ENCODE measurements around the gene CRTC1. TPM values are rescaled to one million over a fixed set of nuclear protein-coding genes. Genes with fewer than 3 reads are reported as not detected.

CRTC1 gene
- polyA plus RNA-seq, 6 donors from 2014 or later = 1.4 to 2.4 (median 1.4) TPM; not detected in 1

DNA sequence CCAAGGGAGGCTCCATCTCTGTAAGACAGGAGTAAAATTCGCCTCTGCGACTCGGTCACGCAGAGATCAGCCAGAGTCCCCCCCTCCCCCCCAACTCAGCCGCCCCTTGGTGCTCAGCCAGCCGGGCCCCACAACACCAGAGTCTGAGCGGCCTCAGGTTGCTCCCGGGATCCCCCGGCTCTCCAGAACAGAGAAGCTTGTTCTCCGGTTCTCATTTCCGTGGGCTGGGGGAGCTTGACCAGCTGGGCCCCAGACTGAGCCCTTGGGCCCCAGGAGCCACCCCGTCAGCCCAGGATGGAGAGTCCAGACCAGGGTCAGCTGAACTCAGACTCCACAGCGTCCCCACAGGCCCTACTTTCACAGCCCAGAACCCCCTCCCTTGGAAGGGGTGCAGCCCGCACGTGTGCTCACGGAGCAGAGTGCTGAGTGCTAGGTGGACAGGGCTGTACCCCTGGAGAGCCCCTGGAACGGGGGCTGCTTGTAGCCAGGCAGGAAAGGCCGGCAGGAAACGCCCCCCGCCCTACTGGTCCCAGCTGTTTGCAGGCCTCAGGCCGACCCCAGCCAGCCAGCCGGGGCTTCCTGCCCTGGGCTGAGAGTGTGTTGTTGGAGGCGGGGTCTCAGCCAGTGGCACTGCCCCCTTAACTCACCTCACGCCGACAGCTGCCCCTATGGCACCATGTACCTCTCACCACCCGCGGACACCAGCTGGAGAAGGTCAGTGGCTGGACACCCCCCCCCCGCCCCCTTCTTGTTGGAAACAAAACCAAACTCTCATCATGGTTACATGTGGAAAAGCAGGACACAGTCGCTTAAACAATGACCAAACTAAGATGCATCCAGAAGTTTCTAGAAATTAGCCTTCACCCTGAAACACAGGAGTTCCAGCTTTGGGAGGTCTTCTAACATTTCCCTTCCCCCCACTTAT, 63.2 kb downstream of the CRTC1 start:
- no peak for ATAC-seq (ENCODE audit: low read depth in 2 of 2)
- Mint-ChIP-seq H3K27ac (no peak overlapping the region), H3K9me3 (no peaks in the 10 kb centered on the region), H3K36me3 (peaks cover 0 to 8% of the 10 kb centered on the region in 2 donors), H3K4me1 (peaks cover 0 to 4% (median 0%) of the 10 kb centered on the region in 3 donors), H3K4me3 (no peak overlapping the region), H3K27me3 (no peaks in the 10 kb centered on the region)
- no peak for DNase-seq

GRCh38 chr19:18749362-18750231, 66.1 kb downstream of the CRTC1 start:
- Mint-ChIP-seq H3K4me3 (no peak overlapping the region), H3K9me3 (peaks cover 0 to 2% (median 0%) of the 10 kb centered on the region in 7 donors)

DNA sequence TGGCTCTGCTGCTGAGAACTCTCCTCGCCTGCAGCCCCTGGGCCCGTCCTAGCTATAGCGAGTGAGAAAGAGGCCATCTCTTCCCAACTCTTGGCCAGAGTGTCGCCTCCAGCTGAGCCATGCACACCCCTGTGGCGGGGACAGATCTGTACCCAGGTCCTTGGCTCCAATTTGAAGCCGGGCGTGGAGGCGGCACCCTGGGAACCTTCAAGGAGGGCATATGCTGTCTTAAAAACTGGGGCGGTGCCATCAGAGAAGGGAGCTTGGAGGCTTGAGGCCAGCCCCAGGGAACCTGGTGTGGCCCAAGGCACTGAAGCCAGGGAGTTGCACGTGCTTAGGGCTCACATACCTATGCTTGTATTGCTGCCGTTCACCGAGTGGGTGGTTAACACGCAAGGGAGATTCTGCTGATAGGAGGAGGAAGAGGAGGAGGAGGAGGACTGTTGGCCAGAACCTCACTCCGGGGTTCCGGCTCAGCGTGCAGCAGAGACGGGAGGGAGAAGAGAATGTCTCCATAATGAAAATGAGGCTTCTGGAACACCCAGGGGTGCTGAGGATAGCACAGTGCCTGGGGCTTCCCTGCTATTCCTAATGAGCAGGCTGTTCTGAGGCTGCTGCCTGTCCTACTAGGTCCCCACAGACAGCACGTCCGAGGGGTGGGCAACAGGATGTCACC, 67.0 kb downstream of the CRTC1 start:
- DNase-seq (no peak), ATAC-seq (ENCODE audit: low read depth in 2 of 2) (no peak)
- Mint-ChIP-seq H3K36me3 (peaks cover 6 to 14% of the 10 kb centered on the region in 2 donors), H3K27me3 (no peaks in the 10 kb centered on the region), H3K27ac (peak overlapping the region in 1 of 6 donors; percentile 71), H3K4me3 (peak overlapping the region in 1 of 8 donors; percentile 18), H3K9me3 (peaks cover 0 to 2% (median 0%) of the 10 kb centered on the region in 7 donors), H3K4me1 (no peaks in the 10 kb centered on the region)

More at GRCh38 chr19:18749362-18750231, 66.1 kb downstream of the CRTC1 start:
- H3K27me3 Mint-ChIP-seq = no peaks in the 10 kb centered on the region
- H3K36me3 Mint-ChIP-seq = peaks cover 6 to 14% of the 10 kb centered on the region in 2 donors
- no peak for DNase-seq
- H3K4me1 Mint-ChIP-seq = no peaks in the 10 kb centered on the region
- H3K27ac Mint-ChIP-seq = no peak overlapping the region
- ATAC-seq (ENCODE audit: low read depth in 2 of 2) = no peak

- Mint-ChIP-seq H3K4me3 (no peak overlapping the region), H3K36me3 (peaks cover 6 to 14% of the 10 kb centered on the region in 2 donors), H3K4me1 (no peaks in the 10 kb centered on the region), H3K9me3 (peaks cover 0 to 2% (median 0%) of the 10 kb centered on the region in 7 donors), H3K27ac (no peak overlapping the region), H3K27me3 (no peaks in the 10 kb centered on the region)
- no peak for ATAC-seq (ENCODE audit: low read depth in 2 of 2)
- no peak for DNase-seq
Observed at GRCh38 chr19:18751571-18751970, 68.1 kb downstream of the CRTC1 start.

DNA sequence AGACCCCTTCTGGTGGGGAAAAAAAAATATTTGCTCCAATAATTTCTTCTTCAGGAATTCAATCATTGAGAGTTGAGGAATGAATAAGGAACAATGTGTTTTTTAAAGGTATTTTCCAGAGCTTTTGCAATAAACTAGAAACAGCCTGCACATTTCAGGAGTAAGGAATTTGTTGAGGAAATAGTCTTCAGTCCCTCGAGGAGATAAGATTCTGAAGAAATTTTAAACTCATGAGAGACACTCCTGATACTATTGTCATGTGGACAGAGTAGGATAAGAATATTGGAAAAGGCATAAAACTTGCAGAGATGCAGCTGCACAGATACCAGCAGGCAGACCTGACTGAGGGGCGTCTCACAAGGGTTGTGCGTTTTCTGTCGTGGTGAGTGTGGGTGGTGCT, 71.0 kb downstream of the CRTC1 start:
- Mint-ChIP-seq H3K9me3 (peaks cover 0 to 2% (median 0%) of the 10 kb centered on the region in 7 donors), H3K27me3 (no peaks in the 10 kb centered on the region), H3K27ac (no peak overlapping the region), H3K4me1 (no peaks in the 10 kb centered on the region), H3K36me3 (peaks cover 6 to 14% of the 10 kb centered on the region in 2 donors), H3K4me3 (no peak overlapping the region)
- ATAC-seq (ENCODE audit: low read depth in 2 of 2) (no peak), DNase-seq (no peak)

DNA sequence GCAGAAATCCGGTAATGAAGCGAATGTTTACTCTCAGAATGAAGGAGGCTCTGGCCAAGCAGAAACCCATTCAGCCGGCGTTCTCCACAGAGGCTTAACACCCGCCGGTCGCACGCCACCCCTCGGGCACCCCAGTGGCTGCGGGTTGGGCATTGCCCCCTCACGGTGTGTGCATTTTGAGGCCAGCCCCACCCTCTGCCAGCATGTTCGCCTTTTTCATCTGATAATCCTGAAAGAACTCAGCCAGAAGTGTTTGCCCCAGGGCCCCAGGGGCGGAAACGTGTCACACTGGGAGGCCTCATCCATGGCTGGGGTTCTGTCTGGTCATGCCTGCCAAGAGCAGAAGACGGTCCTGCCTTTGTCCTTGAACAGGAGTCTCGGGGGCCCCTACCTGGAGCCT, 73.4 kb downstream of the CRTC1 start:
- ATAC-seq (ENCODE audit: low read depth in 2 of 2) = no peak
- H3K27me3 Mint-ChIP-seq = no peaks in the 10 kb centered on the region
- H3K27ac Mint-ChIP-seq = no peak overlapping the region
- no peak overlapping the region for H3K4me3 Mint-ChIP-seq
- no peaks in the 10 kb centered on the region for H3K4me1 Mint-ChIP-seq
- H3K36me3 Mint-ChIP-seq = peaks cover 6% of the 10 kb centered on the region in 2 donors
- H3K9me3 Mint-ChIP-seq = peaks cover 0 to 2% (median 0%) of the 10 kb centered on the region in 7 donors
- DNase-seq = no peak

- Mint-ChIP-seq H3K36me3 (no peaks in the 10 kb centered on the region), H3K27ac (no peak overlapping the region), H3K9me3 (no peaks in the 10 kb centered on the region), H3K4me1 (peaks cover 0 to 2% (median 1%) of the 10 kb centered on the region in 3 donors), H3K4me3 (no peak overlapping the region), H3K27me3 (no peaks in the 10 kb centered on the region)
- ATAC-seq (ENCODE audit: low read depth in 2 of 2) (no peak), DNase-seq (no peak)
Observed at GRCh38 chr19:18759304-18759994, 76.0 kb downstream of the CRTC1 start.

- Mint-ChIP-seq H3K27me3 (no peaks in the 10 kb centered on the region), H3K4me3 (no peak overlapping the region), H3K27ac (no peak overlapping the region), H3K9me3 (no peaks in the 10 kb centered on the region), H3K4me1 (peaks cover 0 to 5% (median 4%) of the 10 kb centered on the region in 3 donors), H3K36me3 (no peaks in the 10 kb centered on the region)
- ATAC-seq (ENCODE audit: low read depth in 2 of 2) (no peak), DNase-seq (no peak)
Observed at GRCh38 chr19:18759995-18760426, 76.5 kb downstream of the CRTC1 start.

DNA sequence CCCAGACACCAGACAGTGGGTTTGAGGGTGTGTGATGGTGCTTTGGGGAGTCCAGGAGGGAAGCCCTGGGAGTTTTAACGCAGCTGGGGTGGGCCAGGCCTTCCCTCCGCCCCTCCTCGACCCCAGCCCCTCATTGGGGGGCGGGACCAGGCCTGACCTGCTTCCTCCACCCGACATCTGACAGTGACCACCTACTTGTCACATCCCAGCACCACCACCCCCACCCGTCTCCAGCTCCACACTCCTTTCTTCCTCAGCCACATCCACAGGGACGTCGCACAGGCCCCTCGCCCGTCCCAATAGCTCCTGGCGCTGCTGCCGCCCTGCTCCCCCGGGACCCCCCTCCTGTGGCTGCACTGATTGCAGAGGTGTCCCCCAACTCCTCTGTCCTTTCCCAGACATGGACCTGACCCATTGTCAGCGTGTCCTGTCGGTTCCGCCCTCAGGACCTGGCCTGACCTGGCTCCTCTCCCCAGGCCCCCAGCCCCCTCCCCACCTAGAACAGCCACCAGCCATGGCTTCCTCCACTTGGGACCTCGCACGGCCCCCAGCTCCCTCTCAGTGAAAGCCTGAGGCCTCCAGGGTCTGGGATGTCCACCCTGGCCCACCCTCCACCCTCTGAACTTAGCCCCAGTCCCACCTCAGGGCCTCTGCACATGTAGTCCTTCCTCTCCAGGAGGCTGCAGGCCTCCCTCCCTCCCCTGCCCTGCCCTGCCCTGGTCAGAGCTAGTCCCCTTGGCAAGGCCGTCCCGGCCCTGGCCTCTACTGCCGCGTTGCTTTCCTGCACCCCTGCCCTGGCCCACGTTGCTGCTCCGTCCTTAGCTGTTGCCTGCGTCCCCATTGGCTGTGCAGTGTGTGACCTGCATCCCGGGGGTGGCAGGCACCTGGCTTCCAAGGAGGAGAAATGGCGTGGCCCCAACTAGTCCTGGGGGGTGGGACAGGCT, 77.2 kb downstream of the CRTC1 start:
- H3K4me1 Mint-ChIP-seq = peaks cover 0 to 5% (median 4%) of the 10 kb centered on the region in 3 donors
- no peak for ATAC-seq (ENCODE audit: low read depth in 2 of 2)

DNA sequence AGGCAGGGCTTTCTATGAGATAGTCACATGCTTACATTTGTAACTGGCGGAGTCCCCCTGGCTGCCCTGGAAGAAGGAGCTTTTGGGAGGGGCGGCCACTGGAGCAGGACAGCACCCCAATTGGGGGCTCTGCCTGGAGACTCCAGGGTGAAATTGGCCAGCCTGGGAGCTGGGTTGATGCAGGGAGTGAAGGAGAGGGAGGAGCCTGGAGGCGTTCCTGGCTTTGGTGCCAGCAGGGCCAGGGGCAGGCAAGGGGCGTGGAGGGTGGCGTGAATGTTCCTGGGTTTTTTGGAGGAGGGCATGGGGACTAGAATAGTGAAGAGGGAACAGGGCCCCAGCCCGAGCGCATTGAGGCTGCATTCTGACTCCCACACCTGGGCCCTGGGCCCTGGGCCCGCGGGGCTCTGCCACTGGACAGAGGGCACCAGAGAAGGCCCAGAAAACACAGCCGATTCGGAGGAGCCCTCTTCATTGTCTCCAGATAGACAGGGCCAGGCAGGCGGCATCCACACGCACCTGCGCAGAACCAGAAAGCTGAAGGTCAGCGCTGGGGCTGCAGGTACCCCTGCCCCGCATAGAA, 78.1 kb downstream of the CRTC1 start:
- ATAC-seq (ENCODE audit: low read depth in 2 of 2) = no peak
- Mint-ChIP-seq H3K9me3 (no peaks in the 10 kb centered on the region), H3K4me1 (peaks cover 0 to 5% (median 4%) of the 10 kb centered on the region in 3 donors), H3K36me3 (no peaks in the 10 kb centered on the region), H3K27me3 (no peaks in the 10 kb centered on the region), H3K27ac (peak overlapping the region in 3 of 6 donors; percentile 26 to 88 (median 73)), H3K4me3 (no peak overlapping the region)
- no peak for DNase-seq

More for the DNA sequence above, 77.2 kb downstream of the CRTC1 start:
- Mint-ChIP-seq H3K27ac (no peak overlapping the region), H3K9me3 (no peaks in the 10 kb centered on the region), H3K36me3 (no peaks in the 10 kb centered on the region), H3K27me3 (no peaks in the 10 kb centered on the region), H3K4me3 (no peak overlapping the region)
- no peak for DNase-seq

DNA sequence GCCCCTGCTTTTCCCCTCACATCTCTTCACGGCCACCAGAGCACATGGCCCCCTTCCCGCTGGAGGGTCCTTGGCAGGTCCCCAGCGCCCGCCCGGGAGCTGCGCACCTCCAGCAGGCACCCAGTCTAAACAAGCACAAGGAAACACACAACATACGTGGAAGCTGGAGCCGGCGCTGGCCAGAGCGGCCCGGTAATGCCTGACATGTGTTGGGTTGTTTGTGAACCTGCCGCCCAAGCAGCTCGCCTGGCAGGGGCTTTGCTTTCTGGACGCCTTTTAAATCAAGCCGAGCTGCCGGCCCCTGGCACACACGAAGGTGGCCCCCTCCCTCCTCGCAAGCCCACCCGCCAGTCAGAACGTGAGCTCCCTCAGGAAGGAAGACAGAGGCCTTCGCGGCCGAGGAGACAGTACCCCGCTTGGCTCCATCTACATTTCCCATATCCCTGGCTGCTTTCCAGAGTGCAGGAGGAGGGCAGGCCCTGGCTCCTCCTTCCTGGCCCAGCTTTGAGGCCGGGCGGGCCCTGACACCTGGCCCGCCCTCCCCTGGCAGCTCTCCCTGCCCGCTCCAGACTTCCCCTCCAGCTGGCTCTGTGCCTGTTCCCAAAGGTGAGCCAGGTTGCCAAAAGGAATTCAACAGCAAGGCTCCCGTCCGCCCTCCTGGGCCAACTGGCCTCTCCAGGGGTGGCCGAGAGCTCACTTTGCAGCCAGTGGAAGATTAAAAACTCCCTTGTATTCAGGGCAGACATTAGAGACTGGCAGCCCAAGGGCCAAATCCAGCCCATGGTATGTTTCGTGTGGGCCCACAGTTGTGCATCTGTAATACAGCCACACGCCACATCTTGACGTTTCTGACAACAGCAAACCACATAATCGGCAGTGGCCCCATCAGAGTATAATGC, 78.9 kb downstream of the CRTC1 start:
- DNase-seq (no peak), ATAC-seq (ENCODE audit: low read depth in 2 of 2) (no peak)
- Mint-ChIP-seq H3K27ac (peak overlapping the region in 2 of 6 donors; percentile 10 to 88), H3K9me3 (no peaks in the 10 kb centered on the region), H3K27me3 (no peaks in the 10 kb centered on the region), H3K4me1 (peaks cover 0 to 5% (median 4%) of the 10 kb centered on the region in 3 donors), H3K4me3 (no peak overlapping the region), H3K36me3 (no peaks in the 10 kb centered on the region)
